Activated CD8-positive, alpha-beta memory T cell treated with anti-CD3 and anti-CD28 coated beads, Interleukin-2, amount 50 U/mL, for 1 hour (primary cell): Measurements from ENCODE around the gene PTGIS.

ENCODE experiments used
- DNase-seq: peaks from one replicate; pipeline ENCODE4 v3.0.0-alpha.2; 2020; ENCODE audit errors: extremely low read depth

PTGIS gene

GRCh38 chr20:49560186-49560585 lies 7.8 kb downstream of the PTGIS start:
- no peak for DNase-seq

DNA sequence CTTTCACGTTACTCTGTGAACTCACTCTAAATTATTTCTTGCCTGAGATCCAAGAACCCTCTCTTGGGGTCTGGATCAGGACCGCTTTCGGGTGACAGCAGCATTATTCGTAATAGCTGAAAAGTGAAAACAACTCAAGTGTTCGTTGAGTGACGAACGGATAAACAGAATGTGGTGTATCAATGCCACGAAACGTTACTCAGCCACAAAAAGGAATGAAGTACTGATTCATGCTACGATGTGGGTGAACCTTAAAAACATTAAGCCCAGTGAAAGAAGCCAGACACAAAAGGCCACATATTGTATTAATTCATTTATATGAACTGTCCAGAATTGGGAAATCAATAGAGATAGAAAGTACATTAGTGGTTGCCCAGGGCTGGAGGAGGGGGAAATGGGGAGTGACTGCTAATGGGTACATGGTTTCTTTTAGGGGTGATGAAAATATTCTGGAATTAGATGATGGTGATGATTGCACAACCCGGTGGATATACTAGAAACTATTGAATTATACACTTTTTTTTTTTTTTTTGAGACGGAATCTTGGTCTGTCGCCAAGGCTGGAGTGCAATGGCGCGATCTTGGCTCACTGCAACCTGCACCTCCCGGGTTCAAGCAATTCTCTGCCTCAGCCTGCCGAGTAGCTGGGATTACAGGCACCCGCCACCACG lies 8.4 kb downstream of the PTGIS start:
- no peak for DNase-seq

DNA sequence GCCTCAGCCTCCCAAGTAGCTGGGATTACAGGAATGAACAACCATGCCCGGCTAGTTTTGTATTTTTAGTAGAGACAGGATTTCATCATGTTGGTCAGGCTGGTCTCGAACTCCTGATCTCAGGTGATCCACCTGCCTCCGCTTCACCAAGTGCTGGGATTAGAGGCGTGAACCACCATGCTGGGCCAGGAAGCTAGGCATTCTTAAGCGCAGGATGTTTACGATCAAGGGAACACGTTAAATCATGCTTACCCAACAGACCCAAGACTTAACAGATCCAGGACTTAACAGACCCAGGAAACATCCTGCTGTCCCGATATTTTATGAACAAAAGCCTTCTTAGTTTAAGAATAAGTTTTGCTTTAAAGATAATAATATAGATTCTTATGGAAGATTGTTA lies 9.1 kb downstream of the PTGIS start:
- DNase-seq, result no peak

DNA sequence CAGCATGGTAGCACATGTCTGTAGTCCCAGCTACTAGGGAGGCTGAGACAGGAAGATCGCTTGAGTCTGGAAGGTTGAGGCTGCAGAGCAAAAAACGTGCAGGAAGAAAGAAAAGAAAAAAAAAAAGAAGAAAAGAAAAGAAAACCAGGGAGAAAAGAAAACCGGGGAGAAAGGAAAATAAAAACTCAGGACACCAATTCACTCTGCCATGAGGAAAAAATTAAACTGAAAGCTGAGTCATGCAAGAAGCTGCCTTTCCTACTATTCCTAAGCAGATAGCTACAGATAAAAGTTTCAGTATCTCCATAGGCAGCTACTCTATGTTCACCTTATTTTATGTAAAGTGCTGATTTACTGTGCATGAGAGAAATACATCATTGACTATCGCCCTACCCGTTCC lies 10.5 kb downstream of the PTGIS start:
- DNase-seq, result no peak

DNA sequence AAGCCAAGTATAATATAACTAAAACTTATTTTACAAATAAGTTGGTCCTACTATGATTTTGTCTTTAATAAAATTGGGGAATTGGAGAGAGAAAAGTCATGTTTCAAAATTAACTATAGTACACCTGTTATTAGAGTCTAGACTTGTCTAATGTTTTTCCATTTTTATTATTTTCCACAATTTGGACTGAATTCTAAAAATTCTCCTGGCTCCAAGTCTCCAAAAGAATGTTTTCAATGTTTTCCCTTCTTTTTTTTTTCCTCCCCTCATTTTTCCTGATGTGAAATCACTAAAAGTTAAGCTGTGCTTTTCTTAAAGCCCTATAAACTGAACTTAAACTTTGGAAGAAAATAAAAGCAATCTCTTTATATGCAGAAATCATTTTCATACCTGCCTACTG lies 11.3 kb downstream of the PTGIS start:
- DNase-seq, result no peak

- DNase-seq, result no peak
Measured at GRCh38 chr20:49549801-49550551, 18.0 kb downstream of the PTGIS start.

DNA sequence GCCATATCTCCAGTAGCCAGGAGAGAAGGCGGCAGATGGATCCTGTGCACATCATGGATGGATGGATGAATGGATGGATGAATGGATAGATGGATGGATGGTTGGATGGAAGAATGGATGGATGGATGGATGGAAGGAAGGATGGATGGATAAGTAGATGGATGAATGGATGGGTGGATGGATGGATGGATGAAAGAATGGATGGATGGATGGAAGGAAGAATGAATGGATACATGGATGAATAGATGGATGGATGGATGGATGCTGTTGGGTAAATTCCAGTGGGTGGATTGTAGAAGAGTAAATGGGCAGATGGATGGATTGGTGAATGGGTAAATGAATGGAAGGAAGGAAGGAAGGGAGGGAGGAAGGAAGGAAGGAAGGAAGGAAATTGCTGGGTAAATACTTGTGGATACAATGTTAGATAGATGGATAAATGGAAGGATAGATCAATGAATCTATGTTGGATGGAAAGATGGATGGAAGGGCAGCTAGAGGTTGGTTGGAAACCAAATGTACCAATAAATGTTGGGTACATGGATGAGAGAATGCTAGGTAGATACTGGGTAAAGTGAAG lies 19.5 kb downstream of the PTGIS start:
- DNase-seq, result no peak

GRCh38 chr20:49545572-49545971 lies 22.4 kb downstream of the PTGIS start:
- no peak for DNase-seq

GRCh38 chr20:49544535-49544934 lies 23.4 kb downstream of the PTGIS start:
- DNase-seq, result no peak

GRCh38 chr20:49543858-49544437 lies 24.0 kb downstream of the PTGIS start:
- no peak for DNase-seq

DNA sequence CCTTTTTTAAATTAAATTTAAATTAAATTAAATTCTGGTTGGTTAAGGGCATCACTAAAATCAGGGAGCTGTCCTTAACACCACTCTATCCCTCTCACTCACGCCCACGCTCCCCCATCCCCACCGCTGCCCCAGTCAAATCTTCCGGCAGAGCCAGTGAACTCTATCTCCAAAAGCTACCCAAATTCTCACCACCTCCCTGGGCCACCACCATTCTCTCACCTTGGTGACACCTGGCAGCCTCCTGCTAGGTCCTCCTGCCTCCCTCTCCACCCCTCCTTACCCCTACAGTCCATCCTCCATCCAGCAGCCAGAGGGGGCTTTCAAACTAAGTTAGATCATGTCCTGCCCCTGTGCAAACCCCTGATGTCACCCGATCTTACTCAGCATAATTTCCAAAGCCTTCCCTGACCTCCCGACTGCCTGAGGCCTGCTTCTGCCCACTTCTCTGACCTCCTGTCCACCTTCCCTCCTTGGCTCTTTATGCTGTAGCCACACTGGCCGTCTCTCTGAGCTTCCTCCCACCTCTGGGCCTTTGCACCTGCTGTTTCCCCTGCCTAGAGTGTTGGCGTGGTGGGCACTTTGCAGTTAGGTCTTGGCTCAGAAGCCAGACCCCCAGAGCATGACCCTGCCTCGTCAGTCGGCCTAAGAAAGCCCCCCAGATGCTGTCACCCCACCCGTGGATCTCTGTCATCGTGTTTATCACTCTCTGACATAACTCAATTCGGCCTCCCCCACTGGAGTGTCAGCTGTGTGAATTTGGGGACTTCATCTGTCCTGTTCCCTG lies 24.7 kb downstream of the PTGIS start:
- no peak for DNase-seq

GRCh38 chr20:49542514-49542991 lies 25.4 kb downstream of the PTGIS start:
- DNase-seq, result no peak

DNA sequence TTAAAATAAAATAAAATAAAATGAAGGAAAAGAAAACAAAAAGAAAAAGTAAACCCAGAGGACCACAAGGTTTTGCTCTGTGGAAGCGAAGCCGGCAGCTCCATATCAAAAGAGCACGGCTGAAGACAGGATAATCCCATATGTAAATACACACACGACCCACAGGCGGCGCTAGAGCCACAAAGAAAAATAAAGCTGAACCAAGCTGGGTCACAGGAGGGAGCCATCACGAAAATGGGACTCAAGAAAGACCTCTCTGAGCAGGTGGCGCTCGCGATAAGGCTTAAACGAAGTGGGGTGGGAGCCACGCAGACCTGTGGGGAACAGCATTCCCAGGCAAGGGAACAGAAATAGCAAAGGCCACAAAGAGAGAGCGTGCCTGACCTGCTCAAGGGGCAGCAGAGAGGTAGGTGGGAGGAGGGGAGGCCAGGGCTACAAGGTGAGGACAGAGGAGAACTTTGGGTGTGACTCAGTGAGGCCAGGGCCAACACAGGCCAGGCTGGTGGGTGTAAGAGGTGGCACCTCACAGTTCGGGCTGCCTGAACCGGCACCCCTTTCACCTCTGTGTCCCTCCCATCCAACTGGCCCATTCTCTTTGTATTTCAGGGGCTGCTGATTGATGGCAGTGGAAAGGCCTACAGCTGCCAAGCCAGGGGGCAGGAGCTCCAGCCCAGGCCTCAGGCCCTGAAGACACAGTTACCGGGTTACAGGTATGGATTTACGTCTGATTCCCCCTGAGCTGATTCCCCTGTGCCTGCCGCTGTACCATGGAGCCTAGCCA lies 26.0 kb downstream of the PTGIS start:
- DNase-seq, result no peak

GRCh38 chr20:49540687-49541435 lies 27.1 kb downstream of the PTGIS start:
- DNase-seq, result no peak

DNA sequence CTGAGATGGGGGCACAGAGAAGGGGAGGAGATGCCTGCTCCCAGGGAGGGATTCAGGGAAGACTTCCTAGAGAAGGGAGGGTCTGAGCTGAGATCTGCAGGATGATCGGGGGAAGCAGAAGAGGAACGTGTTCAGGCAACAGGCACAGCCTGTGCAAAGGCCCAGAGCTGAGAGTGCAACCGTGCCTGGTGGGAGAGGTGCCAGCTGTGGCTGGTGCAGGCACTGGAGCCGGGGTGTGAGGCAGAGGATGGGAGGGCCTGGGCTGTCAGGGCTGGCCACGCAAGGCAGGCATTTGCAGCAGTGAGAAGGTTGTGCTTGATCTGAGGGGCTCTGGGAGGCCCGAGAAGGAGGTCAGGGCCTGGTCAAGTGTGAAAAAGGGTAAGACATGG lies 27.7 kb downstream of the PTGIS start:
- no peak for DNase-seq

DNA sequence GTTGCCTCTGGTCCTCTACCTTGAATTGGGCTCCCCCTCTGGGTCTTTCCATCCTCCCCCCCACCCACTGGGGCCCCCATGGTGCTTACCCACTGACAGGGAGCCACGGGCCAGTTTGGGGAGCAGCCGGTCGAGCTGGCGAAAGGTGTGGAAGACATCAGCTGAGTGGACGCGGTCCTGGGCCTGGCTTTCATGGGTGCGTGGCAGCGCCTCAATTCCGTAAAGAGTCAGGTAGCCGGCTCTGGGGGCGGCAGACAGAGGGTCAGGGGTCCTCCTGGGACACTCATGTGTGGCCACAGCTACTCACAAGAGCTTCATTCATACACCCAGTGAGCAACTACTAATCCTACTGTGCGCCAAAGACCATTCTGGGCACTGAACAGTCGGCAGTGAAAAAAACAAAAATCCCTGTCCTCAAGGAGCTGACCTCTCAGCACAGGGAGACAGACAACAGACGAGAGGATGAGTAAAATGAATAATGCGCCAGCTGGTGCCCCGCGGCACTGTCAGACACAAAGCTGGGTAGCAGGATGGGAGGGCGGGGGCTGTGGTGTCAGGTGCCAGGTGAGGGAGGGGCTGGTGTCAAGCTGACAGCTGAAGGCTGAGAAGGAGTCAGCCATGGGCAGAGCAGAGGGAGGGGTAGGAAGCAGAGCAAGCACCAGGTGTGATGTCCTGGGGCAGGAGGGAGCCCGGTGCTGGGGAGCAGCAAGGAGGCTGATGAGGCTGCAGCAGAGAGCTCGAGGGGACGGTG lies 28.3 kb downstream of the PTGIS start:
- no peak for DNase-seq

DNA sequence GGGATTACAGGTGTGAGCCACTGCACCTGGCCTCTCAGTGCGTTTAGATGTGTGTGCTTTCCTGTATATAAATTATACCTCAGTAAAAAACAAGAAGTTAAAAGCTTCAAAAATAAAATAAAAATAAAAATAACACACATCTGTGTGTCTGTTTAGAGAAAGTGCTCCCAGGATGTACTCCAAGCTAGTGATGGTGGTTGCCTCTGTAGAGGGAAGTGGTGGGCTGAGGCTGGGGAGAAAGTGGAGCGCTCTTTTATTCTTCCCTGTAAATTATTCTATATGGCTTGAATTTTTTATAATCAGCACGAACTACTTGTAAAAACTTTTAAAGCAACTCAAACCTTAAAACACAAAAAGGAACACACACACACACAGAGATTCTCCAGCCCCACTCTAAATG lies 29.0 kb downstream of the PTGIS start:
- no peak for DNase-seq

DNA sequence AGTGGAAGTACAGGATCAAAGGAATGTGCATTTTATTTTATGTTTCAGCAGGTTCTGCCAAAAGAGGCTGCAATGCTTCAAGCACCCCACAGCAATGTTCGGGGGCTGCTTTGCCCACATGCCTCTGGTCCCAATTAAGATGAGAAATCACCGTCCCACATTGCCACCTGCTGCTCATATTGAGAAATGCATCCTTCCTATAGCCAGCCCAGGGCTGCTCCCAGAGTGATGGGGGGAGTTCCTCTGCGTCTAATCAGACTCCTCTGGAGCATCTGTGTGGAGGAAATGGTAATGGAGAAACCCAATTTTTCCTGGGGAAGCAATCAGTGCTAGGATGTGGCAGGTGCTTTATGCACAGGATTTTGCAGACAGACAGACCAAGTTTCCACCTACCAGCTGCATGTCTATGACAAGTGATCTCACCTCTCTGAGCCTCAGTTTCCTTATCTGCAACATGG lies 33.7 kb downstream of the PTGIS start:
- no peak for DNase-seq

GRCh38 chr20:49532285-49532946 lies 35.5 kb downstream of the PTGIS start:
- no peak for DNase-seq
